T-helper 1 cell treated with Interleukin-12 subunit alpha and Interleukin-12 subunit beta and Interleukin-4 antibody, amounts not matched to agents 30 ng/mL and 1 ng/mL, for 36 hours (primary cell): Measurements from ENCODE around the gene DNM1L. TPM values are rescaled to one million over a fixed set of nuclear protein-coding genes. Genes with fewer than 3 reads are reported as not detected.

Experiments used
- intact Hi-C: fragments of 100-400 bp; cut with micrococcal nuclease; formaldehyde crosslinking; loops from one replicate; pipeline ENCODE4 v1.15.1; 2024
- total RNA-seq: library from RNA; stranded (reverse); gene quantifications from 2 replicates; pipeline ENCODE4 v1.2.3, GENCODE V29; 2022

The DNM1L gene
- total RNA-seq = 69.1 and 79.4 TPM in 2 replicates

- intact Hi-C loops = loop anchor here (1.0 to 10.0 kb wide), 16 partner anchors 22 to 1987 kb away; partner anchors contain the start of genes ALG10, DDX11, ETFBKMT and FGD4
Measured at GRCh38 chr12:32679091-32679919, at the start of gene DNM1L. TSS of gene DNM1L (plus strand) at chr12:32679301. CDS start at chr12:32679364, 63 bp downstream.

- intact Hi-C loops = no loop called here
Measured at GRCh38 chr12:32641287-32641901, 37.7 kb upstream of the DNM1L start.

DNA sequence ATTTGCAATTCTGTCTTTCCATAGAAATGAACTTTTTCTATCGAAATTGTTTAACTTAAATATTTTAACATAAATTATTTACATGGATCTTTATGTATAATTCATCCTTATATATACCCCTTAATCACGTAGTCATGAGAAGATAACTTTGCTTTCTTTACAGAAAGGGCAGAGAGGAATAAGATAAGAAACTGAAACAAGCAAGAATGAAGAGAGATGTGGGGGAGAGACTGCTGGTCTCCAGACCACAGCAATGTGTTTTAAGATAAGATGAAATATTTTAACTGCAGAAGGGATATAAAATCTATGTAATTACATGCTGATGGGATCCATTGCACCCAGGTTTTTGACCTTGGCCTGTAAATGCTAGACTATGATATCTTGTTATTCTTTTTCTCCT lies 34.7 kb upstream of the DNM1L start:
- intact Hi-C loops = no loop called here

GRCh38 chr12:32647275-32647674 lies 31.8 kb upstream of the DNM1L start:
- intact Hi-C loops = no loop called here

GRCh38 chr12:32650508-32650907 lies 28.6 kb upstream of the DNM1L start:
- intact Hi-C loops = loop anchor here (10.0 kb wide), 1 partner anchor 96 kb away; no protein-coding TSS in a partner anchor

DNA sequence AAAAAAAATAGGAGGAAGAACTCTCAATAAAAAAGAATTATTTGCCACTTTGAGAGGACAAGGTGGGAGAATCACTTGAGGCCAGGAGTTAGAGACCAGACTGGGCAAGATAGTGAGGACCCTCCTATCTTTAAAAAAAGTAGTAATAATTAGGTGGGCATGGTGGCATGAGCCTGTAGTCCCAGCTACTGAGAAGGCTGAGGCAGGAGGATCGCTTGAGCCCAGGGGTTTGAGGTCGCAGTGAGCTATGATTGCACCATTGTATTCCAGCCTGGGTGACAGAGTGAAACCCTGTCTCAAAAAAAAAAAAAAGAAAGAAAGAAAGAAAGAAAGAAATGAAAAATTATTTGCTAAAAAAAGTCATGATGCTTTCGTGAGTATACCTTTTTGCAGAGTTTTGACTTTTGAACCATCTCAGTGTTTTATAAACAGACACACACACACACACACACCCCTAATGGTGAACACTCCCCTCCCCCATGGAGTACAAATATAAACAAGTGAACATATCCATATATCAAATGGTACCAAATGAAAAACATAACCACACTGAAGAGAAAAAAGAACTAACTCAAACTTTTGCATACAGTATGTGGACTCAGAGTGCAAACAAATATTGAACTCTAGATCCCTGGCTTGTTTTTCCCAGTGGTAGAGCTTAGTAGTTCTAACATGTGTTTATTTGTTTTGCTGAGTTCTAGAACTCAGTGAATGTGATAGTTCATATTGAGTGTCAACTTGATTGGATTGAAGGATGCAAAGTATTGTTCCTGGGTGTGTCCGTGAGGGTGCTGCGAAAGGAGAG lies 27.7 kb upstream of the DNM1L start:
- intact Hi-C loops = loop anchor here (10.0 kb wide), 1 partner anchor 97 kb away; no protein-coding TSS in a partner anchor

DNA sequence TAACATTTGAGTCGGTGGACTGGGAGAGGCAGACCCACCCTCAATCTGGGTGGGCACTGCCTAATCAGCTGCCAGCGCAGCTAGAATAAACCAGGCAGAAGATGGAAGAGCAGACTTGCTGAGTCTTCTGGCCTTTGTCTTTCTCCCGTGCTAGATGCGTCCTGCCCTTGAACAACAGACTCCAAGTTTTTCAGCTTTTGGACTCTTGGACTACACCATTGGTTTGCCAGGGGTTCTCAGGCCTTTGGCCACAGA lies 27.2 kb upstream of the DNM1L start:
- intact Hi-C loops = loop anchor here (10.0 kb wide), 1 partner anchor 97 kb away; no protein-coding TSS in a partner anchor

DNA sequence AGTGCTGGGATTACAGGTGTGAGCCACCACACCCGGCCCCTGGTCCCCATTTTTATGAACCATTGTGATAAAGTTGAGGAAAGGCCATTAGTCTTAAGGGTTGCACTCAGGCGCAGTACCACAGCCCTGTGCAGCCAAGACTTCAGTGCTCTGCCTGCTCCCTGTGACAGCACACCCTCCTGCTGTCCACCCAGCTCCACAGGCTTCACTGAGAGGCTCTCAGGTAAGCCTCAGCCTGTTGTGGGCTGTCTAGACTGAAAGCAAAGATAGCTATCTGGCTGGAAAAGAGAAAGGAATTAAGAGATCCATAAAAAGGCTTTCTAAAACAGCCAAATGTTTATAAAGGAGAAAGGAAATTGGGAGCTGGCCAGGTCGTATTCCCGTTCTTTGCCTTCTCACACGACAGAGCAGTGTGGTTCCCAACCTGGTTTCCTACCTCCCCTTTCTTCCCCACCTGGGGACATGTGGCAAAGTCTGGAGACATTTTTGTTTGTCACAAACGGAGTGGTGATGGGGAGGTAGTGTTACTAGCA lies 19.1 kb upstream of the DNM1L start:
- intact Hi-C loops = loop anchor here (10.0 kb wide), 1 partner anchor 105 kb away; no protein-coding TSS in a partner anchor

- intact Hi-C loops = no loop called here
Measured at GRCh38 chr12:32661706-32662105, 17.4 kb upstream of the DNM1L start.

- intact Hi-C loops = no loop called here
Measured at GRCh38 chr12:32662665-32663064, 16.4 kb upstream of the DNM1L start.

- intact Hi-C loops = no loop called here
Measured at GRCh38 chr12:32666018-32666417, 13.1 kb upstream of the DNM1L start.

DNA sequence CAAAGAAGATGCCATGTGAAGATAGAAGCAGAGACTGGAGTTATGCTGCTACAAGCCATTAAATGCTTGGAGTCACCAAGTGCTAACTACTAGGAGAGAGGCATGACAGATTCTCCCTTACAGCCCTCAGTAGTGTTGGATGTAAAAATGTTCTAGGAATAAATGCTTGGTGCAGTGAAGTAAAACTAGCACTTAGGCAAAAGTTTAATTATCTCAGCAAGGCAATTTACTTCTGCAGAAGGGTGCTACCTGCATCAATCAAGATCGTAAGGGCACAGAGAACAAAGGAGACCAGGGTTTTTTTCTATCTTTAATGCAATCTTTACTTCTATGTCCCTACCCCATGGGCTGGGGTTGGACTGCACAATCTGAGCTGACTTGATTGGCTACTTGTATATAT lies 9.5 kb upstream of the DNM1L start:
- intact Hi-C loops = no loop called here

DNA sequence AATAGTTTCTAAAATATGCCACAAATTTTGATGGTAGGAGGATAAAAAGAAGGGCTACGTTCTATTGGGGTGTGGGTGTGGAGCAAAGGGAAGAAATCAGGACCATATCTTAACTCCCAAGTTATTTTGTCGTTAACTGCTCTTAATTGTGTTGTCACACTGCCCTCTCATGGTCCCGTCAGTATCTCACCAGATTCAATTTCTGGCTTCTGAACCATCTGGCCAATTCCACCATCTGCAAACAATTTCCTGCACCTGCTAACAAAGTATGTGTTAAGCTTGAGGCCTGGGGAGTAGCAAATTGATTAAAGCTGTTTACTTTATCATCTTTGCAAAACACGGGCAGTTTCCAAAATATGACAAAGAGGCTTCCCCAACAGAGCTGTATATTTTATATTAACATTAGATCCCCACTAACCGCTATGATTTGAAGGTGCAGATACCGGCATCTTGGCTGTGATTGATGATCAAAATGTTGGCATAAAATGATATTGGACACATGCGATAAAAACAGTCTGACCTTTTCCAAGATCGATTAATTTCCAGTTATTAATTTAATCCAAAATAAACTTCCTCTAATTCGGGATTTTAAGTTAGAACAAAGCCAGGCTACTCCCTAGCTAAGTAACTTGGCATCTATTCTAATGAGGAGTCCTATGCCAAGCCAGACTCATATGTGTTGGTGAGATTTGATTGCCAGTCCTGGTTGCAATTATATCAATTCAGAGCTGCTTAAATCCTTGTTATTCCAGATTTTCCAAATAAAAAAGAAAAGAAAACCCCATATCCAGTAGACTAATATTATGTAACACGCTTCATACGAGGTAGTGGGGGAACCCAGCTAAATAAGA lies 6.9 kb upstream of the DNM1L start:
- intact Hi-C loops = loop anchor here (1.0 to 10.0 kb wide), 5 partner anchors 217 to 1267 kb away; partner anchors contain the start of gene FGD4

DNA sequence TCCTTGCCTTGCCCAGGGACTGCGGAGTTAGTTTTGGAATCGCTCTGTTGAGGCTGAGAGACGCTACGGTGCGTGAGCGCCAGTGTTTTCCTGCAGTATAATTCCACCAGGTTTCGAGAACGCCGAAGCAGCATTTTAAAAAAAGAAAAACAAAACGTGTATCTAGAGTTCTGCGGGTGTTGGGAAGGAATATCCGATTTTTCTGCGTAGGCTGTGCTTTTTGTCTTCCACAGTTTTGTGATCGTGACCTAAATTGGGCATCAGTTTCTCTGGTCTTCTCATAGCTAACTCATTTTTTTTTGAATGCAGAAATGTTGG lies 778 bp downstream of the DNM1L start:
- intact Hi-C loops = loop anchor here (1.0 to 10.0 kb wide), 17 partner anchors 23 to 1988 kb away; partner anchors contain the start of genes ALG10, DDX11, ETFBKMT and FGD4

- intact Hi-C loops = loop anchor here (1.0 kb wide), 1 partner anchor 40 kb away; no protein-coding TSS in a partner anchor
Measured at GRCh38 chr12:32680787-32681186, 1.7 kb downstream of the DNM1L start.

GRCh38 chr12:32681272-32681671 lies 2.2 kb downstream of the DNM1L start:
- intact Hi-C loops = no loop called here

GRCh38 chr12:32686340-32686739 lies 7.2 kb downstream of the DNM1L start:
- intact Hi-C loops = no loop called here

- intact Hi-C loops = no loop called here
Measured at GRCh38 chr12:32688786-32689185, 9.7 kb downstream of the DNM1L start.

GRCh38 chr12:32690927-32691326 lies 11.8 kb downstream of the DNM1L start:
- intact Hi-C loops = no loop called here

- intact Hi-C loops = no loop called here
Measured at GRCh38 chr12:32692358-32692757, 13.3 kb downstream of the DNM1L start.

- intact Hi-C loops = no loop called here
Measured at GRCh38 chr12:32693036-32693435, 13.9 kb downstream of the DNM1L start.
